ENCODE results near the gene KCNT1. TPM values are rescaled to one million over a fixed set of nuclear protein-coding genes. Genes with fewer than 3 reads are reported as not detected.

Gene KCNT1
- total RNA-seq, 2 donors from 2014 or later, result not detected

DNA sequence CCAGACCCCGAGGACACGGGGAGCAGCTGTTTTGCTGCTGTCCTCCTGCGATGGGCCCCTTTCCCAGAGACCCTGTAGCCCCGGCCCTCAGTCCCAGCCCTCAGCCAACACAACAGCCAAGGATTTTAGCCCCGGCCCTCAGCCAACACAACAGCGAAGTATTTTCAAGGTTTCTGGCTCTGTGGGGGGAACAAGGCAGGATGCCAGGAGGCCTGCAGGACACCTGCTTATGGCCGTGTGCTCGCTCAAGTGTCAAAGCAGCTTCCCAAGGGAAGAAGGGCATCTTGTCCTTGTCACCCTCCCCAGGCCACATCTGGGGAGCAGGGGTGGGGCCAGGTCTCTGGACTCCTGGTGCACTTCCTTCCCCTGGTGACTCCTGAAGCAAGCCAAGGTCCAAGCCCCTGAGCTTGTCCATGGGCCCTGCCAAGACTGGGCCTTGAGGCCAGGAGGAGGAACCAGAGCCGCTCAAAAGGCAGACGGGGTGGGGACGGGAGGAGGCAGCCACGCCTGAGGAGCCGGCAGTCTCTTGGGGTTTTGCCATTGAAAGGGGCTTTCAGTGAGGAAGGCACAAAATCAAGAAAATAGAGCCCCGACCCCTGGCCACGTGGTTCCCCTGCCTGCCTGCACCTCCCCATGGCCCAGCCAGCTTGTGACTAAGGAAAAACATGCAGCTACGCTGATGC lies 10.8 kb downstream of the KCNT1 start:
- no peaks in the 10 kb centered on the region for H3K9me3 Mint-ChIP-seq
- no peak overlapping the region for H3K27ac Mint-ChIP-seq
- H3K27me3 Mint-ChIP-seq, result peaks cover 17 to 19% of the 10 kb centered on the region in 2 donors
- ATAC-seq (no peak), DNase-seq (ENCODE audit: low spot score) (no peak)
- H3K4me1 Mint-ChIP-seq (ENCODE audit: low read depth in 2 of 2), result no peaks in the 10 kb centered on the region
- no peak overlapping the region for H3K4me3 Mint-ChIP-seq
- H3K36me3 Mint-ChIP-seq, result no peaks in the 10 kb centered on the region

GRCh38 chr9:135714242-135715055 lies 12.5 kb downstream of the KCNT1 start:
- Mint-ChIP-seq H3K4me3 (no peak overlapping the region), H3K27ac (no peak overlapping the region), H3K27me3 (peaks cover 17 to 19% of the 10 kb centered on the region in 2 donors), H3K4me1 (ENCODE audit: low read depth in 2 of 2) (no peaks in the 10 kb centered on the region), H3K9me3 (no peaks in the 10 kb centered on the region), H3K36me3 (no peaks in the 10 kb centered on the region)
- DNase-seq (ENCODE audit: low spot score) (no peak), ATAC-seq (no peak)

- ATAC-seq, result no peak
- Mint-ChIP-seq H3K36me3 (no peaks in the 10 kb centered on the region), H3K27me3 (peaks cover 16 to 17% of the 10 kb centered on the region in 2 donors), H3K27ac (no peak overlapping the region), H3K9me3 (no peaks in the 10 kb centered on the region), H3K4me1 (ENCODE audit: low read depth in 2 of 2) (no peaks in the 10 kb centered on the region), H3K4me3 (no peak overlapping the region)
- DNase-seq (ENCODE audit: low spot score), result no peak
These were observed 13.1 kb downstream of the KCNT1 start for GRCh38 chr9:135715056-135715595.

GRCh38 chr9:135716045-135716444 lies 14.1 kb downstream of the KCNT1 start:
- H3K9me3 Mint-ChIP-seq, result no peaks in the 10 kb centered on the region
- H3K4me3 Mint-ChIP-seq, result no peak overlapping the region
- H3K27me3 Mint-ChIP-seq, result peaks cover 14 to 17% of the 10 kb centered on the region in 2 donors
- no peaks in the 10 kb centered on the region for H3K4me1 Mint-ChIP-seq (ENCODE audit: low read depth in 2 of 2)
- no peak overlapping the region for H3K27ac Mint-ChIP-seq
- H3K36me3 Mint-ChIP-seq, result no peaks in the 10 kb centered on the region
- ATAC-seq (no peak), DNase-seq (ENCODE audit: low spot score) (no peak)

- H3K9me3 Mint-ChIP-seq, result no peaks in the 10 kb centered on the region
- no peaks in the 10 kb centered on the region for H3K4me1 Mint-ChIP-seq (ENCODE audit: low read depth in 2 of 2)
- ATAC-seq (no peak), DNase-seq (ENCODE audit: low spot score) (no peak)
- peaks cover 11 to 17% of the 10 kb centered on the region in 2 donors for H3K27me3 Mint-ChIP-seq
- H3K4me3 Mint-ChIP-seq, result no peak overlapping the region
- no peaks in the 10 kb centered on the region for H3K36me3 Mint-ChIP-seq
- H3K27ac Mint-ChIP-seq, result no peak overlapping the region
These were observed 15.4 kb downstream of the KCNT1 start for GRCh38 chr9:135717410-135717809.

GRCh38 chr9:135718616-135719015 lies 16.6 kb downstream of the KCNT1 start:
- H3K36me3 Mint-ChIP-seq, result no peaks in the 10 kb centered on the region
- H3K4me3 Mint-ChIP-seq, result no peak overlapping the region
- H3K9me3 Mint-ChIP-seq, result no peaks in the 10 kb centered on the region
- H3K27me3 Mint-ChIP-seq, result peaks cover 11 to 17% of the 10 kb centered on the region in 2 donors
- DNase-seq (ENCODE audit: low spot score) (no peak), ATAC-seq (no peak)
- no peaks in the 10 kb centered on the region for H3K4me1 Mint-ChIP-seq (ENCODE audit: low read depth in 2 of 2)
- H3K27ac Mint-ChIP-seq, result no peak overlapping the region

DNA sequence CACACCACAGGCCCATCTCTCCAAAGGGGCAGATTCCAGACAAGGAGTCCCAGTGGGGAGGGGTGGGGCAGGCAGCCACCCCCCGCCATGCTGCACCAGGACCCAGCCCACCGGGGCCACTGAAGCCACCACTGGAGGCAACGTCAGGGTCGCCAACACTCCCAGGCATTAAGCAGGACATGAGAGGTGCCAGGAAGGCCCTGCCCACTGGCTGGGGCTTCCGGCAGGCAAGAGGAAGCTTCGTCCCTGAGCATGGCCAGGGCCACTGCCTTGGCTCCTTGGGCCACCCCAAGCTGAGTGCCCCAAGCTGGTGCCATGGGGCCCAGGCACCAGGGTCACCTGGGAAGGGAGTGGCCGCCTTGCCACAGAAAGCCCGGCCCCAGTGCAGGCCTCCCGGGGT lies 17.5 kb downstream of the KCNT1 start:
- Mint-ChIP-seq H3K36me3 (no peaks in the 10 kb centered on the region), H3K27ac (no peak overlapping the region), H3K27me3 (peaks cover 8 to 17% of the 10 kb centered on the region in 2 donors), H3K4me3 (no peak overlapping the region), H3K9me3 (no peaks in the 10 kb centered on the region), H3K4me1 (ENCODE audit: low read depth in 2 of 2) (no peaks in the 10 kb centered on the region)
- DNase-seq (ENCODE audit: low spot score) (no peak), ATAC-seq (no peak)

- Mint-ChIP-seq H3K27ac (no peak overlapping the region), H3K4me1 (ENCODE audit: low read depth in 2 of 2) (no peaks in the 10 kb centered on the region), H3K4me3 (no peak overlapping the region), H3K36me3 (no peaks in the 10 kb centered on the region), H3K9me3 (no peaks in the 10 kb centered on the region), H3K27me3 (peaks cover 0 to 3% of the 10 kb centered on the region in 2 donors)
- no peak for ATAC-seq
- no peak for DNase-seq (ENCODE audit: low spot score)
These were observed 20.4 kb downstream of the KCNT1 start for GRCh38 chr9:135722365-135722764.

- no peak for ATAC-seq
- no peak overlapping the region for H3K27ac Mint-ChIP-seq
- no peaks in the 10 kb centered on the region for H3K9me3 Mint-ChIP-seq
- no peaks in the 10 kb centered on the region for H3K36me3 Mint-ChIP-seq
- H3K4me3 Mint-ChIP-seq, result no peak overlapping the region
- DNase-seq (ENCODE audit: low spot score), result no peak
- H3K27me3 Mint-ChIP-seq, result peaks cover 0 to 11% of the 10 kb centered on the region in 2 donors
- H3K4me1 Mint-ChIP-seq (ENCODE audit: low read depth in 2 of 2), result no peaks in the 10 kb centered on the region
These were observed 22.3 kb downstream of the KCNT1 start for GRCh38 chr9:135724186-135724787.

DNA sequence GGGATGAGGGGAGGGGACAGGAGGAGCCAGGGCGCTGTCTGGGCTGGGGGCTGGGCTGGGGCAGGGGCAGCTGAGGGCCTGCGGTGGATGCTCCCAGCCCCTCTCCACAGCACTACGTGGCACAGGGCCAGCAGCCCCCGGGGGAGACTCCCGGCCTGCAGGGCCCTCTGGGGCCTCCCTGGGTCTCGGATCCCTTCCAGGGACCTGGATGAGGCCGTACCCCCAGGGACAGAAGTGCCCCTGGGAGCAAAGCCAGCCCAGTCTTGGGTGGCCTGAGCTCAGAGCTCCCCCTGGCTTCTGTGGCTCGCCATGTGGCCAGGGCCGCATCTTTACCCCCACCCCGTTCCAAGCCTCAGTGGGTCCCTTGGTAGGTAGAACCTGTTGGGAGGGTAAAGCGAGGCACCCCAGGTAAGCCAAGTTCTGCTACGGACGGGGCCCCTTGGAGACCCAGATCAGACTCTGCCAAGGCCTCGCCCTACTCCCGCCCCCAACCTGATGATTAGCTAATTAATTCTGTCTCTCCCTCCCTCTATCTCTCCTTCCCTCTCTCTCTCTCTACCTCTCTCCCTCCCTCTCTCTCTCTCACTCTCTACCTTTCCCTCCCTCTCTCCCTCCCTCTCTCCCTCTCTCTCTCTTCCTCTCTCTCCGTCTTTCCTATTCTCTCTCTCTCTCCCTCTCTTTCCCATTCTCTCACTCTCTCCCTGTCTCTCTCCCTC lies 24.3 kb downstream of the KCNT1 start:
- no peak for DNase-seq (ENCODE audit: low spot score)
- Mint-ChIP-seq H3K9me3 (no peaks in the 10 kb centered on the region), H3K27me3 (peaks cover 0 to 20% of the 10 kb centered on the region in 2 donors), H3K4me3 (no peak overlapping the region), H3K4me1 (ENCODE audit: low read depth in 2 of 2) (peaks cover 0 to 3% of the 10 kb centered on the region in 2 donors), H3K36me3 (no peaks in the 10 kb centered on the region), H3K27ac (no peak overlapping the region)
- ATAC-seq, result peak in 1 of 2 donors; percentile 13

GRCh38 chr9:135727257-135727875 lies 25.4 kb downstream of the KCNT1 start:
- H3K9me3 Mint-ChIP-seq, result peaks cover 3% of the 10 kb centered on the region
- ATAC-seq (no peak), DNase-seq (ENCODE audit: low spot score) (no peak)
- no peak overlapping the region for H3K27ac Mint-ChIP-seq
- H3K4me1 Mint-ChIP-seq (ENCODE audit: low read depth in 2 of 2), result peaks cover 0 to 3% of the 10 kb centered on the region in 2 donors
- H3K36me3 Mint-ChIP-seq, result no peaks in the 10 kb centered on the region
- H3K4me3 Mint-ChIP-seq, result no peak overlapping the region
- peaks cover 0 to 20% of the 10 kb centered on the region in 2 donors for H3K27me3 Mint-ChIP-seq

DNA sequence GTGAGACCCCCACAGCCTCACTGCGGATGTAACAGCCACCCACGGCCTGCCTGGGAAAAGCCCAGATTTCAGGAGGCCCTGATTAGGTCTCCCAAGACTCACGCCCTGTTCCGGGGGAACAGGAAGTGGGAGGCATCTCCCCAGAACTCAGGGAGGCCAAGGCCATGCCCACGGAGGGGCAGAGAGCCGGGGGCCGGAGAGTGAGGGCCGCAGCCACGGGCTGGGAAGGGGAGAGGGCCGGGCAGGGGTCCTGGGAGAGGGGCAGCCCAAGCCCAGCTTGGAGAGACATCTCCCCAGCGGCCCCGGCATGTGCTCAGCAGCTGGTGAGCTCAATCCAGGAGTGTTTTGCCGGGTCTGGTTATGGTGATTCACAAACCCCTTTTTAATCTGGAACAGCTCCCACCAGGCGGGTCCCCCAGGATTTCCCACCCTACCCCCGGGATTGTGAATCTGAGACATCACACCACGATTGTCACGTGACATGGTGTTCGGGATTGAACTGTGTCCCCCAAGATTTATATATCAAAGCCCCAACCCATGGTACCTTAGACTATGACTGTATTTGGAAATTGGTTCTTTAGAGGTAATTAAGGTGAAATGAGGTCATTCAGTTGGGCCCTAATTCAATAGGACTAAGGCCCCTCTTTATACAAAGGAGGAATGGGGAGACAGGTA lies 26.6 kb downstream of the KCNT1 start:
- H3K4me1 Mint-ChIP-seq (ENCODE audit: low read depth in 2 of 2), result peaks cover 0 to 3% of the 10 kb centered on the region in 2 donors
- H3K4me3 Mint-ChIP-seq, result no peak overlapping the region
- ATAC-seq, result no peak
- H3K36me3 Mint-ChIP-seq, result no peaks in the 10 kb centered on the region
- no peak for DNase-seq (ENCODE audit: low spot score)
- peaks cover 3% of the 10 kb centered on the region for H3K9me3 Mint-ChIP-seq
- peaks cover 0 to 26% of the 10 kb centered on the region in 2 donors for H3K27me3 Mint-ChIP-seq
- H3K27ac Mint-ChIP-seq, result no peak overlapping the region

All from natural killer cell treated with Interleukin-12 subunit alpha and Interleukin-12 subunit beta and Interleukin-15 and Interleukin-18, amount 100 ng/mL, for 72 hours (primary cell).